Lower leg skin (tissue), 4 donors: Measurements from ENCODE around the gene TREML1. TPM values are rescaled to one million over a fixed set of nuclear protein-coding genes. Genes with fewer than 3 reads are reported as not detected.
A peak's percentile ranks its signal among the peaks of the same experiment; 100 is the strongest.

Experiments
- DNase-seq, 2 donors: peaks; one replicate each; pipeline ENCODE4 v3.0.0-alpha.2; 2019; ENCODE audit warnings: low spot score in 2 of 2
- H3K4me3 ChIP-seq: fragments of 200-600 bp; sonication (generic); 2 replicates; pipeline ENCODE4 v1.5.1; 2017; ENCODE audit warnings: mild to moderate bottlenecking, low read depth; ENCODE audit not compliant: poor library complexity, severe bottlenecking
- POLR2A ChIP-seq, 2 donors: fragments of 450-650 bp; IDR thresholded peaks; one replicate each; pipeline ENCODE4 v1.6.1; 2016 to 2017; ENCODE audit warnings: antibody characterized with exemption in 2 of 2, mild to moderate bottlenecking in 1 of 2, moderate library complexity in 1 of 2
- WGBS, 2 donors: methylation state at CpG; one replicate each; pipeline ENCODE4 v1.1.5; 2018; 5-methylcytosine and 5-hydroxymethylcytosine counted together
- intact Hi-C: fragments of 100-400 bp; cut with DNase I; formaldehyde crosslinking; loops from one replicate; pipeline ENCODE4 v1.15.0; 2023; ENCODE audit warnings: low total_unique reads
- total RNA-seq, 4 donors: library from RNA; depleted of rRNA; stranded (reverse); fragments of >200 nt; gene quantifications; one replicate each; pipeline ENCODE4 v1.1.0, GENCODE V29; 2016
- TF ChIP-seq, protein P1 (sequence below), 3 donors: fragments of 450-650 bp; IDR thresholded peaks; one replicate each; pipeline ENCODE4 v1.5.1; 2016; ENCODE audit warnings: antibody characterized with exemption in 3 of 3, mild to moderate bottlenecking in 3 of 3, moderate library complexity in 2 of 3

TREML1 gene, protein sequence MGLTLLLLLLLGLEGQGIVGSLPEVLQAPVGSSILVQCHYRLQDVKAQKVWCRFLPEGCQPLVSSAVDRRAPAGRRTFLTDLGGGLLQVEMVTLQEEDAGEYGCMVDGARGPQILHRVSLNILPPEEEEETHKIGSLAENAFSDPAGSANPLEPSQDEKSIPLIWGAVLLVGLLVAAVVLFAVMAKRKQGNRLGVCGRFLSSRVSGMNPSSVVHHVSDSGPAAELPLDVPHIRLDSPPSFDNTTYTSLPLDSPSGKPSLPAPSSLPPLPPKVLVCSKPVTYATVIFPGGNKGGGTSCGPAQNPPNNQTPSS
- total RNA-seq = not detected

GRCh38 chr6:41153992-41154625 is at the start of gene TREML1:
TREML1 (minus strand) TSS chr6:41154347; CDS start chr6:41154288, 59 bp downstream.
- intact Hi-C loops = no loop called here
- no peak for DNase-seq
- no peak for TF ChIP-seq POLR2A (IDR thresholded peaks at IDR 0.05)
- TF ChIP-seq, protein P1, sequence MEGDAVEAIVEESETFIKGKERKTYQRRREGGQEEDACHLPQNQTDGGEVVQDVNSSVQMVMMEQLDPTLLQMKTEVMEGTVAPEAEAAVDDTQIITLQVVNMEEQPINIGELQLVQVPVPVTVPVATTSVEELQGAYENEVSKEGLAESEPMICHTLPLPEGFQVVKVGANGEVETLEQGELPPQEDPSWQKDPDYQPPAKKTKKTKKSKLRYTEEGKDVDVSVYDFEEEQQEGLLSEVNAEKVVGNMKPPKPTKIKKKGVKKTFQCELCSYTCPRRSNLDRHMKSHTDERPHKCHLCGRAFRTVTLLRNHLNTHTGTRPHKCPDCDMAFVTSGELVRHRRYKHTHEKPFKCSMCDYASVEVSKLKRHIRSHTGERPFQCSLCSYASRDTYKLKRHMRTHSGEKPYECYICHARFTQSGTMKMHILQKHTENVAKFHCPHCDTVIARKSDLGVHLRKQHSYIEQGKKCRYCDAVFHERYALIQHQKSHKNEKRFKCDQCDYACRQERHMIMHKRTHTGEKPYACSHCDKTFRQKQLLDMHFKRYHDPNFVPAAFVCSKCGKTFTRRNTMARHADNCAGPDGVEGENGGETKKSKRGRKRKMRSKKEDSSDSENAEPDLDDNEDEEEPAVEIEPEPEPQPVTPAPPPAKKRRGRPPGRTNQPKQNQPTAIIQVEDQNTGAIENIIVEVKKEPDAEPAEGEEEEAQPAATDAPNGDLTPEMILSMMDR (IDR thresholded peaks at IDR 0.05) = no peak
- no peak within 1 kb of the TSS for H3K4me3 ChIP-seq
- 31 to 45% methylated on average over 4 to 5 of the region's 5 CpGs for WGBS, 2 donors

DNA sequence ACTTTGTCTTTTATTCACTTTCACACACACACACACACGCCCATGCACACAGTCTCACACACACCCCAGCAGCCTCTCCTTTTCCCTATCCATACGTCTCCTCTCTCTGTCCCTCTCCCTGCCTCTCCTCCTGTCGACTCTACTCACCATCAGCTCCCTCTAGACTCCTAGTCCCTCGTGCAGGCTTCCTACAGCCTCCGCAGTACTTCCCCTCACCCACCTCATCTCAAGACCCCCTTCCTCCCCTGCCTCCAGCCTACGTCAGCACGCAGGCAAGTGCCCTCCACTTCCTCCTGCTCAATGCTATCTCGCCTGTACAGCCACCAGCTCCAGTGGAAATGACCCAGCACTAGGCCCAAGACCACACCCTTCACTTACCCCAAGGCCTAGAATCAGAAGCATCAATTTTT is 47.6 kb upstream of the TREML1 start:
- no peak for TF ChIP-seq POLR2A (IDR thresholded peaks at IDR 0.05)
- TF ChIP-seq, protein P1 (IDR thresholded peaks at IDR 0.05) = no peak
- DNase-seq = no peak
- WGBS, 2 donors = 63 to 64% methylated on average over 8 of the region's 8 CpGs
- H3K4me3 ChIP-seq = no peak overlapping the region
- intact Hi-C loops = no loop called here

DNA sequence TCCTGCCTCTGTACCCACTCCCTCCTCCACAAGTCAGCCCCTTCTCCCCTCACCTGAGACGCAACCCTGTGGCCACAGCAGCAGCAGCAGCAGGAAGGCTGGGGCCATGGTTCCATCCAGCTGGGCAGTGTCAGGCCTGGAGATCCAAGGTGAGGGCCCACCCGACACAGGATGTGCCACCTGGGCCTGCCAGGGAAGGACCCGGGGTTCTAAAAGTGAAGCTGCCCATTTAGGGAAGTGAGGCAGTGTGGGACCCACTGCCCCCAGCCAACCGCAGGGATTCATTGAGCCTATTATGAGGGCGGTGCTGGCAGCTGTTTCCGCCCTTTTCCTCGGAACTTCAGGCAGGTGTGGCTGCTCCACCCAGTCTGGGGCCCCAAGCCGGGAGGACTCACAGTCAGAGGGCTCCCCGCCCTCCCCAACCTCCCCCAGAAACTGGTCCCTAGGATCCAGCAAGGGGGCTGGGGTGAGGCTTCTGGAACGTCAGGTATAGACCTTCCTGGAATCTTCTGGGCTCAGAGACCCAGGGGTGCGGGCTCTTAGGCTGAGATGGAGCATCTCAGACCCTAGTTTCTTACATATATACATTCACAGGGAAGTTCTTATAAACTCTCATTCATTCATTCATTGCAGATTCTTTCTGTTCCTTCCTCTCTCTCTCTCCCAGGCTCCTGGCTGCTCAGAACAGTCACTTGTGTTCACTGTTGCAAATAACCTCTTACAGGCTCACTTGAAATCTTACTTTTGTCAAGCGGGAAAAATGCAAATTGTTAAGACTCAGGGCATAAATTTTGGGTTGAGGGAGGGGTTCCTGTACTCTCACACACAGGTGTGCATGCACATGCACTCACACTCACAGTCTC is 47.0 kb upstream of the TREML1 start, which contains the start of gene TREML2:
TREML2 (minus strand) TSS at position 249 of the 863 bp plus-strand sequence; CDS start at position 108, 141 bp downstream.
- no peak for DNase-seq
- WGBS, 2 donors = 56 to 67% methylated on average over 12 of the region's 12 CpGs
- no peak for TF ChIP-seq POLR2A (IDR thresholded peaks at IDR 0.05)
- TF ChIP-seq, protein P1 (IDR thresholded peaks at IDR 0.05) = no peak
- intact Hi-C loops = no loop called here
- H3K4me3 ChIP-seq = no peak within 1 kb of the TSS

- WGBS, 2 donors = 72 to 89% methylated on average over 2 of the region's 2 CpGs
- intact Hi-C loops = no loop called here
- DNase-seq = peak in 1 of 2 donors; percentile 21
- H3K4me3 ChIP-seq = no peak overlapping the region
- no peak for TF ChIP-seq POLR2A (IDR thresholded peaks at IDR 0.05)
- TF ChIP-seq, protein P1 (IDR thresholded peaks at IDR 0.05) = no peak
These were observed 46.3 kb upstream of the TREML1 start for GRCh38 chr6:41200296-41200900.

GRCh38 chr6:41199552-41200246 is 45.6 kb upstream of the TREML1 start:
- WGBS, 2 donors = 71% methylated on average over 1 of the region's 1 CpG
- intact Hi-C loops = no loop called here
- TF ChIP-seq, protein P1 (IDR thresholded peaks at IDR 0.05) = no peak
- TF ChIP-seq POLR2A (IDR thresholded peaks at IDR 0.05) = no peak
- no peak overlapping the region for H3K4me3 ChIP-seq
- no peak for DNase-seq
